B cell (primary cell): Measurements from ENCODE around the gene DCHS2. TPM values are rescaled to one million over a fixed set of nuclear protein-coding genes. Genes with fewer than 3 reads are reported as not detected.

Source experiments
- ATAC-seq: fragments of 200-7000 bp; cut with Tn5 transposase; one replicate; pipeline ENCODE4 v1.10.0; 2021; ENCODE audit warnings: low read depth, mild to moderate bottlenecking, moderate number of reproducible peaks, moderate library complexity
- CTCF ChIA-PET: fragments of 350-600 bp; sonication (Branson Sonifier 250); formaldehyde crosslinking; loops from one replicate; lab custom pipeline; 2021; ENCODE audit warnings: antibody characterized with exemption, inconsistent platforms; lab: Charles Lee
- POLR2A ChIA-PET: fragments of 350-600 bp; sonication (Branson Sonifier 250); formaldehyde crosslinking; loops from one replicate; lab custom pipeline; 2021; ENCODE audit warnings: antibody characterized with exemption; lab: Charles Lee
- DNase-seq: peaks from one replicate; pipeline ENCODE4 v3.0.0; 2013
- H2AFZ ChIP-seq: 2 replicates; pipeline ENCODE4 v1.6.1; 2012; ENCODE audit warnings: mild to moderate bottlenecking, low read depth, low read length; ENCODE audit not compliant: insufficient read depth, poor library complexity, severe bottlenecking
- H3K27ac ChIP-seq, 2 donors: 1 replicate in 1 of 2; 2 replicates in 1 of 2; pipeline ENCODE4 v1.5.1; 2012 to 2013; ENCODE audit warnings: low read length in 2 of 2, mild to moderate bottlenecking in 2 of 2, moderate library complexity in 1 of 2
- H3K27me3 ChIP-seq, 4 experiments: fragments of 200-600 bp in 1 of 4; sonication (generic) in 1 of 4; replicated peaks in 1 of 4; 1 replicate in 2 of 4; 2 replicates in 2 of 4; pipeline versions ENCODE4 v1.6.1 to v1.7.0; 2013 to 2016; ENCODE audit warnings: low read length in 3 of 4, mild to moderate bottlenecking in 2 of 4, mixed read lengths in 1 of 4, moderate library complexity in 1 of 4; ENCODE audit not compliant: insufficient read depth in 4 of 4, control insufficient read depth in 3 of 4; ENCODE audit errors: control extremely low read depth in 1 of 4
- H3K36me3 ChIP-seq, 2 experiments: replicated peaks in 1 of 2; 1 replicate in 1 of 2; 2 replicates in 1 of 2; pipeline versions ENCODE4 v1.6.1 to v1.7.1; 2013; ENCODE audit warnings: low read length in 1 of 2; ENCODE audit not compliant: insufficient read depth in 2 of 2, control insufficient read depth in 1 of 2; ENCODE audit errors: control extremely low read depth in 1 of 2, extremely low read depth in 1 of 2
- H3K4me1 ChIP-seq, 2 donors: fragments of 200-600 bp in 1 of 2; sonication (generic) in 1 of 2; 1 replicate in 1 of 2; 2 replicates in 1 of 2; pipeline versions ENCODE4 v1.5.1 to v1.6.1; 2013 to 2017; ENCODE audit warnings: low read length in 2 of 2; ENCODE audit not compliant: control insufficient read depth in 2 of 2, insufficient read depth in 2 of 2
- H3K4me2 ChIP-seq: replicated peaks from 2 replicates; pipeline ENCODE3; 2012; ENCODE audit warnings: mild to moderate bottlenecking, low read depth, low read length; ENCODE audit not compliant: poor library complexity, severe bottlenecking
- H3K4me3 ChIP-seq, 5 experiments: fragments of 200-600 bp in 1 of 5; sonication (generic) in 1 of 5; 1 replicate in 3 of 5; 2 replicates in 2 of 5; pipeline versions ENCODE4 v1.5.1 to v1.7.0; 2011 to 2016; ENCODE audit warnings: low read length in 4 of 5, mild to moderate bottlenecking in 4 of 5, low read depth in 2 of 5, control low read depth in 1 of 5, moderate library complexity in 1 of 5; ENCODE audit not compliant: insufficient read depth in 1 of 5; ENCODE audit errors: control extremely low read depth in 1 of 5, extremely low read depth in 1 of 5
- H3K79me2 ChIP-seq: fragments of 200-600 bp; sonication (generic); one replicate; pipeline ENCODE4 v1.6.0; 2016; ENCODE audit warnings: low read length; ENCODE audit not compliant: control insufficient read depth, insufficient read depth
- H3K9ac ChIP-seq: fragments of 200-600 bp; sonication (generic); 2 replicates; pipeline ENCODE4 v1.6.1; 2017; ENCODE audit warnings: mild to moderate bottlenecking, low read length, moderate library complexity
- H3K9me3 ChIP-seq, 3 donors: one replicate each; pipeline versions ENCODE4 v1.6.1 to v1.7.1; 2013; ENCODE audit warnings: low read length in 2 of 3; ENCODE audit not compliant: control insufficient read depth in 2 of 3, insufficient read depth in 1 of 3; ENCODE audit errors: control extremely low read depth in 1 of 3
- H4K20me1 ChIP-seq: 2 replicates; pipeline ENCODE4 v1.6.0; 2012; ENCODE audit warnings: mild to moderate bottlenecking, low read length; ENCODE audit not compliant: insufficient read depth, control insufficient read depth, poor library complexity, severe bottlenecking
- H3K27ac Mint-ChIP-seq: one replicate; pipeline ENCODE4 v1.8.0; 2021; ENCODE audit warnings: mixed read lengths
- H3K27me3 Mint-ChIP-seq: one replicate; pipeline ENCODE4 v1.8.0; 2021; ENCODE audit warnings: mixed read lengths
- H3K4me1 Mint-ChIP-seq: one replicate; pipeline ENCODE4 v1.8.0; 2021; ENCODE audit warnings: mixed read lengths
- H3K4me3 Mint-ChIP-seq: one replicate; pipeline ENCODE4 v1.8.0; 2021; ENCODE audit warnings: mixed read lengths
- H3K9me3 Mint-ChIP-seq: one replicate; pipeline ENCODE4 v1.8.0; 2022; ENCODE audit warnings: mixed read lengths; ENCODE audit not compliant: insufficient read depth
- CTCF ChIP-seq: fragments of 200-600 bp; IDR thresholded peaks from one replicate; pipeline ENCODE4 v1.8.0; 2022; ENCODE audit warnings: antibody characterized with exemption, mild to moderate bottlenecking
- EZH2 ChIP-seq: IDR thresholded peaks from 2 replicates; pipeline ENCODE4 v1.6.1; 2012; ENCODE audit warnings: borderline replicate concordance, low read depth, mild to moderate bottlenecking, moderate library complexity, low read length; ENCODE audit not compliant: insufficient read depth, poor library complexity, severe bottlenecking
- WGBS: methylation state at CpG from one replicate; pipeline ENCODE4 v1.1.5; 2013; ENCODE audit warnings: missing lambda C conversion rate; ENCODE audit not compliant: insufficient coverage; 5-methylcytosine and 5-hydroxymethylcytosine counted together
- intact Hi-C: fragments of 100-400 bp; cut with micrococcal nuclease; formaldehyde crosslinking; loops from one replicate; pipeline ENCODE4 v1.10.0; 2022
- polyA plus RNA-seq: library from polyadenylated mRNA; depleted of rRNA; stranded (reverse); fragments of >200 nt; gene quantifications from 2 replicates; pipeline ENCODE4 v1.2.3, GENCODE V29; 2012
- total RNA-seq, 2 donors: library from RNA; stranded (reverse); fragments of 120-200 nt in 1 of 2; gene quantifications; 1 replicate in 1 of 2; 2 replicates in 1 of 2; pipeline versions ENCODE4 v1.2.3 to v1.2.4, GENCODE V29; 2013 to 2022

DCHS2 gene
- total and polyA plus RNA-seq, 2 donors (not counting 1 experiment from before 2014, with no cell fraction given), result 0.02 to 0.06 TPM

GRCh38 chr4:154519214-154519613 lies 27.6 kb upstream of the DCHS2 start:
- Histone ChIP-seq H4K20me1 (no peaks in the 10 kb centered on the region), H3K36me3 (no peaks in the 10 kb centered on the region), H3K79me2 (no peaks in the 10 kb centered on the region), H3K9ac (no peak overlapping the region), H2AFZ (no peak overlapping the region), H3K4me1 (no peaks in the 10 kb centered on the region), H3K4me2 (no peak overlapping the region), H3K9me3 (no peaks in the 10 kb centered on the region), H3K4me3 (no peak overlapping the region), H3K27me3 (peaks cover 0 to 6% (median 2%) of the 10 kb centered on the region in 4 experiments), H3K27ac (no peak overlapping the region)
- Mint-ChIP-seq H3K4me3 (no peak overlapping the region), H3K27me3 (peaks cover 61% of the 10 kb centered on the region), H3K9me3 (no peaks in the 10 kb centered on the region), H3K27ac (no peak overlapping the region), H3K4me1 (no peaks in the 10 kb centered on the region)
- ATAC-seq (no peak), DNase-seq (no peak)
- 98% methylated on average over 4 of the region's 4 CpGs for WGBS
- intact Hi-C loops, result no loop called here
- TF ChIP-seq CTCF (no peak), EZH2 (no peak)
- CTCF ChIA-PET, result interaction anchor here (1.6 to 3.1 kb wide), 2 partner anchors 13 to 16 kb away, joined by 3 to 11 read pairs; no protein-coding TSS in a partner anchor
- POLR2A ChIA-PET, result no interaction called here

DNA sequence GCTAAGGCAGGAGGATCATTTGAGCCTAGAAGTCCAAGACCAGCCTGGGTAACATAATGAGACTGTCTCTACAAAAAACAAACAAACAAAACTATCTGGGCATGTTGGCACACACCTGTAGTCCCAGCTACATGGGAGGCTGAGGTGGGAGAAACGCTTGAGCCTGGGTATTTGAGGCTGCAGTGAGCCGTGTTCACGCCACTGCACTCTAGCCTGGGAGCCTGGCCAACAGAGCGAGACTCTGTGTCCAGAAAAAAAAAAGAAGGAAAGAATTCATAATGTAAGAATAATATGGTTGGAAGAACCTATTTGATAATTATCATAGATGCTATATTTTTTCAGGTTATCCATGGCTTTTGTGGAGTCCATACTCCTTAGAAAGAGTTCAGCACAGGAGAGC lies 26.0 kb upstream of the DCHS2 start:
- Mint-ChIP-seq H3K27ac (no peak overlapping the region), H3K4me3 (no peak overlapping the region), H3K4me1 (peaks cover 4% of the 10 kb centered on the region), H3K9me3 (no peaks in the 10 kb centered on the region), H3K27me3 (peaks cover 53% of the 10 kb centered on the region)
- H3K4me3 ChIP-seq, result no peak overlapping the region
- no peak overlapping the region for H3K27ac ChIP-seq
- intact Hi-C loops, result no loop called here
- no peak overlapping the region for H2AFZ ChIP-seq
- no peak overlapping the region for H3K9ac ChIP-seq
- no peak overlapping the region for H3K4me2 ChIP-seq
- TF ChIP-seq EZH2 (no peak), CTCF (no peak)
- ChIA-PET POLR2A (no interaction called here), CTCF (interaction anchor here (1.5 kb wide), 1 partner anchor 9 kb away, joined by 3 read pairs; no protein-coding TSS in a partner anchor)
- peaks cover 0 to 11% (median 5%) of the 10 kb centered on the region in 4 experiments for H3K27me3 ChIP-seq
- H3K79me2 ChIP-seq, result no peaks in the 10 kb centered on the region
- no peak for DNase-seq
- H3K4me1 ChIP-seq, result peaks cover 0 to 3% of the 10 kb centered on the region in 2 donors
- no CpG with 5 or more reads among the region's 4 CpGs for WGBS
- H4K20me1 ChIP-seq, result no peaks in the 10 kb centered on the region
- no peaks in the 10 kb centered on the region for H3K36me3 ChIP-seq
- no peak for ATAC-seq
- no peaks in the 10 kb centered on the region for H3K9me3 ChIP-seq
